Heart left ventricle (tissue), 16 donors: ENCODE measurements around the gene LAMA5. TPM values are rescaled to one million over a fixed set of nuclear protein-coding genes. Genes with fewer than 3 reads are reported as not detected.
A peak's percentile ranks its signal among the peaks of the same experiment; 100 is the strongest.

Source experiments
- ATAC-seq, 4 donors: fragments of 200-7000 bp; cut with Tn5 transposase; one replicate each; pipeline ENCODE4 v1.9.1; 2020 to 2022; ENCODE audit warnings: moderate library complexity in 4 of 4, mild to moderate bottlenecking in 3 of 4, moderate number of reproducible peaks in 1 of 4
- DNase-seq, 5 donors: peaks; one replicate each; pipeline ENCODE4 v3.0.0-alpha.2; 2020
- H3K27ac ChIP-seq, 12 donors: fragments of 200-600 bp; sonication (generic) in 4 of 12; one replicate each; pipeline versions ENCODE4 v1.5.0 to v1.8.0; 2016 to 2022; ENCODE audit warnings: mild to moderate bottlenecking in 2 of 12
- H3K27me3 ChIP-seq, 9 donors: fragments of 200-600 bp; sonication (generic) in 2 of 9; one replicate each; pipeline versions ENCODE4 v1.5.1 to v1.8.0; 2016 to 2022; ENCODE audit warnings: mild to moderate bottlenecking in 3 of 9
- H3K36me3 ChIP-seq, 9 donors: fragments of 200-600 bp; sonication (generic) in 2 of 9; one replicate each; pipeline versions ENCODE4 v1.5.0 to v1.8.0; 2018 to 2022; ENCODE audit warnings: mild to moderate bottlenecking in 2 of 9
- H3K4me1 ChIP-seq, 12 donors: fragments of 200-600 bp; sonication (generic) in 4 of 12; one replicate each; pipeline versions ENCODE4 v1.5.0 to v1.8.0; 2016 to 2022; ENCODE audit warnings: mild to moderate bottlenecking in 3 of 12
- H3K4me3 ChIP-seq, 12 donors: fragments of 200-600 bp; sonication (generic) in 4 of 12; one replicate each; pipeline versions ENCODE4 v1.5.0 to v1.8.0; 2017 to 2022; ENCODE audit warnings: mild to moderate bottlenecking in 9 of 12, moderate library complexity in 4 of 12
- H3K9me3 ChIP-seq, 12 donors: fragments of 200-600 bp; sonication (generic) in 4 of 12; one replicate each; pipeline versions ENCODE4 v1.5.0 to v1.8.0; 2016 to 2022; ENCODE audit warnings: mild to moderate bottlenecking in 1 of 12
- POLR2A ChIP-seq, 2 donors: fragments of 450-650 bp; IDR thresholded peaks; one replicate each; pipeline ENCODE4 v1.6.1; 2017; ENCODE audit warnings: antibody characterized with exemption in 2 of 2, mild to moderate bottlenecking in 2 of 2, moderate library complexity in 2 of 2
- WGBS, 4 donors: extraction: QIAGEN DNeasy Blood & Tissue Kit in 2 of 4; methylation state at CpG; one replicate each; pipeline versions ENCODE4 v1.1.5 to v1.1.7; 2013 to 2018; 5-methylcytosine and 5-hydroxymethylcytosine counted together
- intact Hi-C, 10 donors: fragments of 100-400 bp; cut with DNase I; formaldehyde crosslinking; loops; one replicate each; pipeline versions ENCODE4 v1.11.1 to v1.14.2; 2022
- polyA plus RNA-seq, 2 donors: library from polyadenylated mRNA; stranded (reverse); fragments of 200-250 nt; gene quantifications; one replicate each; pipeline ENCODE4 v1.2.3, GENCODE V29; 2013
- total RNA-seq, 9 donors: library from RNA; depleted of rRNA in 2 of 9; stranded (reverse); fragments of >200 nt in 2 of 9; fragmentation: NEBNext Ultra II Directional in 3 of 9; extraction: Animal tissue kit (Norgen Biotek cat#: 25700) in 3 of 9; gene quantifications; one replicate each; pipeline versions ENCODE4 v1.1.0 to v1.2.4, GENCODE V29; 2016 to 2023
- TF ChIP-seq, protein P1 (sequence below), 12 donors: fragments of 200-600 bp; sonication (generic) in 4 of 12; IDR thresholded peaks; one replicate each; pipeline versions ENCODE4 v1.5.0 to v1.8.0; 2018 to 2022; ENCODE audit warnings: antibody characterized with exemption in 12 of 12, mild to moderate bottlenecking in 5 of 12
- donor health status: ischemic (EF 13 %, LVEDD 7.1; RV severe dilation, severe dysfunction).
- donor health status: healthy with polysubstance abuse.
- donor health status: DM: no; HTN: yes; CAD: no.
- donor health status: DM: no; HTN: no; CAD: no.
- donor health status: ischemic (EF 25% LVEDD 6.9; RV normal size, moderate dysfunction).
- donor health status: ischemic (EF 25% LVEDD 5.7; RV mildly dilated, moderate dysfunction).
- donor health status: healthy.
- donor health status: DM: yes; HTN: yes; CAD: no.
- donor health status: ischemic (EF 35%, LVEDD 5.7; RV mildly dilated, moderate dysfunction).
- donor health status: nonischemic (EF 11% LVEDD 7.7; RV severe dilation, severe dysfunction).
- donor health status: DM: yes; HTN: yes; CAD: no.
- donor health status: PGD.
- donor health status: ischemic (EF 29% LVEDD 5.4; RV normal size, mild dysfunction).
- donor health status: nonischemic (EF 23%, LVEDD 6.1; RV moderate dilation, normal function).

The LAMA5 gene
- total and polyA plus RNA-seq, 11 donors = 57.4 to 128 (median 73.6) TPM

DNA sequence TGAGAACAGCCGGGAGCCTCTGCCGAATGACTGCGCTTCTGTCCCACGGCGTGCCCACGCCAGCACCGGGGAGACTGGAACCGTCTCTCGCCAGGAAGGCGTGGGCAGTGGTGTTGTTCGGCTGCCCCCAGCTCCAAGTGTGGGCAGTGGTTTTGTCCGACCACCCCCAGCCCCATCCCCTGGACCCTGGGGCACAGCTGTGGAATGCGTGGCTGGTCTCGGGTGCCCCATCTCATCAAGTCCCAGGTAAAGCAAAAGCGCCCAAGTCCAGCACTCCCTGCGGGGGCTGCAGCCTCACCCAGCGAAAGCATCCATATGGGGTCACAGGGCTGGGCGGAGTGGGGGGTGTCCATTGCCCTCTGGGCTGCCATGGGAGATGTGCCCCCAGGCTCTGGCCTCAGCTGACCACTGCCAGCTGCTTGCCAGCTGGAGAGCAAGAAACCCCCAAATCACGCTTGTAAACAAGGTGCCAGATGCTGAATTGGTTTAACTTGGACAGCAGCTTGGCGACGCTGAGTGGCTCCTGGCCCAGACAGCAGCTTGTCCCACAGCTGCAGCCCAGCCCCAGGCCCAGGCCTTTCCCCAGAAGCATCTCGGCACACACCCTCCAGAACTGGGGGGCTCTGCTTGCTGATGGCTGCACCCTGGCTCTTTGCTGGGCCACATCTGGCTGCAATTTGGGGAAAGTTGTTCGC, 35.5 kb upstream of the LAMA5 start:
- ATAC-seq (no peak), DNase-seq (no peak)
- 87 to 90% (median 89%) methylated on average over 9 to 23 of the region's 23 CpGs for WGBS, 4 donors
- no peak for TF ChIP-seq POLR2A (IDR thresholded peaks at IDR 0.05)
- TF ChIP-seq, protein P1, sequence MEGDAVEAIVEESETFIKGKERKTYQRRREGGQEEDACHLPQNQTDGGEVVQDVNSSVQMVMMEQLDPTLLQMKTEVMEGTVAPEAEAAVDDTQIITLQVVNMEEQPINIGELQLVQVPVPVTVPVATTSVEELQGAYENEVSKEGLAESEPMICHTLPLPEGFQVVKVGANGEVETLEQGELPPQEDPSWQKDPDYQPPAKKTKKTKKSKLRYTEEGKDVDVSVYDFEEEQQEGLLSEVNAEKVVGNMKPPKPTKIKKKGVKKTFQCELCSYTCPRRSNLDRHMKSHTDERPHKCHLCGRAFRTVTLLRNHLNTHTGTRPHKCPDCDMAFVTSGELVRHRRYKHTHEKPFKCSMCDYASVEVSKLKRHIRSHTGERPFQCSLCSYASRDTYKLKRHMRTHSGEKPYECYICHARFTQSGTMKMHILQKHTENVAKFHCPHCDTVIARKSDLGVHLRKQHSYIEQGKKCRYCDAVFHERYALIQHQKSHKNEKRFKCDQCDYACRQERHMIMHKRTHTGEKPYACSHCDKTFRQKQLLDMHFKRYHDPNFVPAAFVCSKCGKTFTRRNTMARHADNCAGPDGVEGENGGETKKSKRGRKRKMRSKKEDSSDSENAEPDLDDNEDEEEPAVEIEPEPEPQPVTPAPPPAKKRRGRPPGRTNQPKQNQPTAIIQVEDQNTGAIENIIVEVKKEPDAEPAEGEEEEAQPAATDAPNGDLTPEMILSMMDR (IDR thresholded peaks at IDR 0.05) = no peak
- intact Hi-C loops = loop anchor here in 4 of 10 donors (5.0 to 10.0 kb wide), 5 partner anchors 100 to 392 kb away; partner anchors contain the start of genes ADRM1 (in 2 of the 4) and MRGBP (in 1 of the 4)
- Histone ChIP-seq H3K27me3 (no peaks in the 10 kb centered on the region), H3K9me3 (no peaks in the 10 kb centered on the region), H3K4me3 (no peak overlapping the region), H3K27ac (no peak overlapping the region), H3K4me1 (peaks cover 0 to 21% (median 18%) of the 10 kb centered on the region in 12 donors), H3K36me3 (peaks cover 0 to 4% (median 0%) of the 10 kb centered on the region in 9 donors)

DNA sequence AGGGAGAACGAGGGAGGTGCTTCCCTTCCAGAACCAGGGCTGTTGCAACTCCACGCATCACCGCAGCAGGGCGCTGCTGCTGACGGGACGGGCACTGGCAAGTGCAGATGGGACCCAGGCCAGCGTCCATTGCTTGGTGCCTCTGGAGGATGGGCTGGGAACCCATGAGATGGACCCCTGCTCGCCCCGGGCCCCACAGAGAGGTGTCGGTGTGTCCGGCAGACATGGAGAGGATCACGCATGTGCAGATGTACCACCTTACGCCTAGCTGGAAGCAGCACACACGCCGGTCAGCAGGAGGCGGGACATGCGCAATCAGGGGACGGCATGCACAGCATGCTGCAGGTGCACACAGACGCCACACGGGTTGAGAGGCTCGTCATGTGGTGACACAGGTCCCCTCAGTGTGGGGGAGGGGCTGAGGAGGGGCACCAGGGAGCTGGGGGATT, 34.2 kb upstream of the LAMA5 start:
- no peak for ATAC-seq
- H3K4me1 ChIP-seq = peaks cover 0 to 14% (median 11%) of the 10 kb centered on the region in 12 donors
- no peaks in the 10 kb centered on the region for H3K9me3 ChIP-seq
- no peak overlapping the region for H3K4me3 ChIP-seq
- WGBS, 4 donors = 81 to 94% (median 86%) methylated on average over 14 to 21 of the region's 21 CpGs
- intact Hi-C loops = loop anchor here in 4 of 10 donors (5.0 to 10.0 kb wide), 5 partner anchors 99 to 393 kb away; partner anchors contain the start of genes ADRM1 (in 2 of the 4) and MRGBP (in 1 of the 4)
- H3K27me3 ChIP-seq = no peaks in the 10 kb centered on the region
- no peak for DNase-seq
- no peak overlapping the region for H3K27ac ChIP-seq
- peaks cover 0 to 4% (median 0%) of the 10 kb centered on the region in 9 donors for H3K36me3 ChIP-seq
- TF ChIP-seq POLR2A (IDR thresholded peaks at IDR 0.05) = no peak
- TF ChIP-seq, protein P1 (IDR thresholded peaks at IDR 0.05) = peak in 2 of 12 donors; percentile 5 to 12

DNA sequence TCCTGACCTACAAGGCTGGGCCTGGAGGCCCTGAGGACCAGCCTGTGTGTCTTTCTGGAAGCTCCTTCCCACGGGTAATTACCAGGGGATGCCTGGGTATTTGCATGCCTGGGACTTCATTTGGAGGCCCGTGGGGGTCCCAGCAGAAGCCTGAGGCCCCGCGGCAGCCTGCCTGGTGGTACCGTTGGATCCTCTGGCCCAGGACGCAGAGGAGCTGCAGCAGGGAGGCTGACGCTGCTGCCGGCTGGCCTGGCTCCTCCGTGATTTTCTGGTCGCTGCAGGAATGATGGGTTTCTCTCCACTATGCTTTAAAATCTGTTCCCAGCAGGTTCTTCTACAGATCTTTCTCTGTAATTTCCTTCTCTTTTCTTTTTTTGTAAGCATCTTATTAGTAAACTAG, 33.4 kb upstream of the LAMA5 start:
- TF ChIP-seq, protein P1 (IDR thresholded peaks at IDR 0.05) = no peak
- no peak for TF ChIP-seq POLR2A (IDR thresholded peaks at IDR 0.05)
- no peak for ATAC-seq
- 82 to 90% (median 87%) methylated on average over 9 to 10 of the region's 10 CpGs for WGBS, 4 donors

DNA sequence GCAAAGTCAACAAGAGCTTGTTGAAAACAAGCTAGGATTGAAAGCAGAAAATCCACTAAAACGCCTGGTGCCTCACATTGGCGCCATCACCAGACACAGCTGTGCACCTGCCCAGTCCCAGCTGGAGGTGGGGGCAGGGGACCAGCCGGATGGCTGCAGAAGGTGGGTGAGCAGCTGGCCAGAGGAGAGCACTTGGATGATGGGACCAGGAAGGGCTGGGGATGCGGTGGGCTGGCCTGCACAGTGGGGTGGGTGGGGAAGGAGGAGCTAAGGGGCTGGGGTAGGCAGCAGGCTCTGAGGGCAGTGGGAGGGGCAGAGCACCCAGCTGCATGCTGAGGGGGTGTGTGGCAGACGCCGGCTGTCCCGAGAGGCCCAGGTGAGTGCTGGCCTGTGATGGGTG, 32.9 kb upstream of the LAMA5 start:
- Histone ChIP-seq H3K4me1 (peaks cover 0 to under 1% (median 0%) of the 10 kb centered on the region in 12 donors), H3K9me3 (no peaks in the 10 kb centered on the region), H3K36me3 (peaks cover 0 to 9% (median 0%) of the 10 kb centered on the region in 9 donors), H3K4me3 (no peak overlapping the region), H3K27me3 (no peaks in the 10 kb centered on the region), H3K27ac (no peak overlapping the region)
- TF ChIP-seq POLR2A (IDR thresholded peaks at IDR 0.05) = no peak
- TF ChIP-seq, protein P1 (IDR thresholded peaks at IDR 0.05) = no peak
- intact Hi-C loops = loop anchor here in 4 of 10 donors (5.0 to 10.0 kb wide), 5 partner anchors 98 to 395 kb away; partner anchors contain the start of genes ADRM1 (in 2 of the 4) and MRGBP (in 1 of the 4)
- ATAC-seq (no peak), DNase-seq (no peak)
- 79 to 89% (median 85%) methylated on average over 7 of the region's 7 CpGs for WGBS, 4 donors

More for the DNA sequence above, 33.4 kb upstream of the LAMA5 start:
- Histone ChIP-seq H3K27me3 (no peaks in the 10 kb centered on the region), H3K9me3 (no peaks in the 10 kb centered on the region), H3K4me3 (no peak overlapping the region), H3K27ac (no peak overlapping the region), H3K36me3 (peaks cover 0 to 6% (median 0%) of the 10 kb centered on the region in 9 donors), H3K4me1 (peaks cover 0 to 6% (median 3%) of the 10 kb centered on the region in 12 donors)
- intact Hi-C loops = loop anchor here in 4 of 10 donors (5.0 to 10.0 kb wide), 5 partner anchors 98 to 394 kb away; partner anchors contain the start of genes ADRM1 (in 2 of the 4) and MRGBP (in 1 of the 4)
- DNase-seq = no peak
